ENCODE data around the gene CHAC1.
A peak's percentile ranks its signal among the peaks of the same experiment; 100 is the strongest.
"Not testable (repeated sequence)": the region's sequence is repeated elsewhere in the genome, so short reads cannot be mapped to it uniquely, and the experiment has no call there.

CHAC1 gene

GRCh38 chr15:40952301-40952900 is 870 bp upstream of the CHAC1 start:
- peak overlapping the region; percentile 13 for H3K9ac ChIP-seq (ENCODE audit: low read length)
- no peak overlapping the region for H2BK5ac ChIP-seq (ENCODE audit: low read depth, low read length, poor library complexity)
- H3K79me2 ChIP-seq (ENCODE audit: control insufficient read depth, insufficient read depth, low read length, poor library complexity), result peaks cover 7% of the 10 kb centered on the region
- no peaks in the 10 kb centered on the region for H3K9me3 ChIP-seq (ENCODE audit: insufficient read depth, low read depth, low read length)
- H3K4me2 ChIP-seq (ENCODE audit: low read length), result peak overlapping the region; percentile 94
- peak overlapping the region; percentile 44 for H4K8ac ChIP-seq (ENCODE audit: low read depth, low read length)
- no peak overlapping the region for H3K23ac ChIP-seq (ENCODE audit: low read length)
- H2BK12ac ChIP-seq (ENCODE audit: low read length), result no peak overlapping the region
- peak overlapping the region; percentile 9 for H2BK120ac ChIP-seq (ENCODE audit: insufficient read depth, low read length, poor library complexity)
- WGBS (ENCODE audit: extremely low coverage, insufficient coverage, insufficient read length), result no CpG with 5 or more reads among the region's 23 CpGs
- H2AFZ ChIP-seq (ENCODE audit: insufficient read depth, low read length, poor library complexity), result peak overlapping the region; percentile 64
- no peak overlapping the region for H2AK5ac ChIP-seq (ENCODE audit: low read length)
- H3K14ac ChIP-seq (ENCODE audit: low read length), result peak overlapping the region; percentile 38
- H3K4me1 ChIP-seq (ENCODE audit: control insufficient read depth in 1 of 2, insufficient read depth in 2 of 2, low read length in 2 of 2), result peaks cover 5 to 12% of the 10 kb centered on the region in 2 experiments
- no peaks in the 10 kb centered on the region for H3K36me3 ChIP-seq (ENCODE audit: control insufficient read depth in 1 of 2, insufficient read depth in 2 of 2, low read length in 2 of 2)
- DNase-seq, result no peak
- peak overlapping the region; percentile 70 for H3K4me3 ChIP-seq (ENCODE audit: low read depth, low read length)
- H3K27ac ChIP-seq (ENCODE audit: low read depth, low read length), result no peak overlapping the region
- H4K12ac ChIP-seq (ENCODE audit: low read depth, low read length), result peak overlapping the region; percentile 45
- H4K91ac ChIP-seq (ENCODE audit: low read depth, low read length), result peak overlapping the region; percentile 82
- H3K27me3 ChIP-seq (ENCODE audit: insufficient read depth, low read length), result no peaks in the 10 kb centered on the region
- H3K79me1 ChIP-seq (ENCODE audit: low read length), result peaks cover 8% of the 10 kb centered on the region
- peak overlapping the region; percentile 38 for H3K18ac ChIP-seq (ENCODE audit: low read length)
- H3K4ac ChIP-seq (ENCODE audit: low read depth, low read length), result no peak overlapping the region

DNA sequence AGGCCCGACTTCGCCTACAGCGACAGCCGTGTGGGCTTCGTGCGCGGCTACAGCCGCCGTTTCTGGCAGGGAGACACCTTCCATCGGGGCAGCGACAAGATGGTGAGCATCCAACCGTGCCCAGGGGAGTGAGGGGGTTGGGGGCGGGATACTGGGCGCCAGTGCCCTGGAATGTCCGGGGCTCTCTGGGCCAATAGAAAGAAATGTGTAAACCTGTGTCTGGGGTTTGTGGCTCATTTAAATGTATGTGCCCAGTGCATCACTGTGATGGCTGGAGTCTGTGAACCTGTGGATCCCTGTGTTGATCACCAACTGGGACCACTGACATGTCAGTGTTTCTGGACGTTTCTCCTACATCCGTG is 423 bp downstream of the CHAC1 start:
- peak overlapping the region; percentile 64 for H3K14ac ChIP-seq (ENCODE audit: low read length)
- H2AFZ ChIP-seq (ENCODE audit: insufficient read depth, low read length, poor library complexity), result peak overlapping the region; percentile 55
- no peak overlapping the region for H2BK12ac ChIP-seq (ENCODE audit: low read length)
- peak overlapping the region; percentile 19 for H2BK120ac ChIP-seq (ENCODE audit: insufficient read depth, low read length, poor library complexity)
- H3K4me1 ChIP-seq (ENCODE audit: control insufficient read depth in 1 of 2, insufficient read depth in 2 of 2, low read length in 2 of 2), result peaks cover 5 to 12% of the 10 kb centered on the region in 2 experiments
- no peak overlapping the region for H3K23ac ChIP-seq (ENCODE audit: low read length)
- peaks cover 8% of the 10 kb centered on the region for H3K79me1 ChIP-seq (ENCODE audit: low read length)
- H2AK5ac ChIP-seq (ENCODE audit: low read length), result no peak overlapping the region
- H4K12ac ChIP-seq (ENCODE audit: low read depth, low read length), result peak overlapping the region; percentile 32
- no peaks in the 10 kb centered on the region for H3K27me3 ChIP-seq (ENCODE audit: insufficient read depth, low read length)
- no peaks in the 10 kb centered on the region for H3K9me3 ChIP-seq (ENCODE audit: insufficient read depth, low read depth, low read length)
- peak overlapping the region; percentile 79 for H4K91ac ChIP-seq (ENCODE audit: low read depth, low read length)
- no peak overlapping the region for H3K9ac ChIP-seq (ENCODE audit: low read length)
- no peaks in the 10 kb centered on the region for H3K36me3 ChIP-seq (ENCODE audit: control insufficient read depth in 1 of 2, insufficient read depth in 2 of 2, low read length in 2 of 2)
- peaks cover 7% of the 10 kb centered on the region for H3K79me2 ChIP-seq (ENCODE audit: control insufficient read depth, insufficient read depth, low read length, poor library complexity)
- H2BK5ac ChIP-seq (ENCODE audit: low read depth, low read length, poor library complexity), result peak overlapping the region; percentile 2
- WGBS (ENCODE audit: extremely low coverage, insufficient coverage, insufficient read length), result no CpG with 5 or more reads among the region's 17 CpGs
- H3K18ac ChIP-seq (ENCODE audit: low read length), result peak overlapping the region; percentile 63
- peak overlapping the region; percentile 88 for H4K8ac ChIP-seq (ENCODE audit: low read depth, low read length)
- no peak overlapping the region for H3K27ac ChIP-seq (ENCODE audit: low read depth, low read length)
- no peak for DNase-seq
- peak overlapping the region; percentile 94 for H3K4me2 ChIP-seq (ENCODE audit: low read length)
- peak overlapping the region; percentile 76 for H3K4me3 ChIP-seq (ENCODE audit: low read depth, low read length)
- H3K4ac ChIP-seq (ENCODE audit: low read depth, low read length), result no peak overlapping the region

- H3K79me1 ChIP-seq (ENCODE audit: low read length); H3K9me3 ChIP-seq (ENCODE audit: insufficient read depth, low read depth, low read length); H4K8ac ChIP-seq (ENCODE audit: low read depth, low read length); H3K4me3 ChIP-seq (ENCODE audit: low read depth, low read length); H4K12ac ChIP-seq (ENCODE audit: low read depth, low read length); H3K9ac ChIP-seq (ENCODE audit: low read length); H2AFZ ChIP-seq (ENCODE audit: insufficient read depth, low read length, poor library complexity); H3K36me3 ChIP-seq (ENCODE audit: control insufficient read depth in 1 of 2, insufficient read depth in 2 of 2, low read length in 2 of 2); H2AK5ac ChIP-seq (ENCODE audit: low read length); H2BK5ac ChIP-seq (ENCODE audit: low read depth, low read length, poor library complexity); H3K4ac ChIP-seq (ENCODE audit: low read depth, low read length); H3K18ac ChIP-seq (ENCODE audit: low read length); H2BK120ac ChIP-seq (ENCODE audit: insufficient read depth, low read length, poor library complexity); DNase-seq; H3K79me2 ChIP-seq (ENCODE audit: control insufficient read depth, insufficient read depth, low read length, poor library complexity); H3K27me3 ChIP-seq (ENCODE audit: insufficient read depth, low read length); H4K91ac ChIP-seq (ENCODE audit: low read depth, low read length); H3K23ac ChIP-seq (ENCODE audit: low read length); H2BK12ac ChIP-seq (ENCODE audit: low read length); H3K14ac ChIP-seq (ENCODE audit: low read length); H3K27ac ChIP-seq (ENCODE audit: low read depth, low read length): not testable (repeated sequence)
- peak overlapping the region; percentile 94 for H3K4me2 ChIP-seq (ENCODE audit: low read length)
- H3K4me1 ChIP-seq (ENCODE audit: control insufficient read depth in 1 of 2, insufficient read depth in 2 of 2, low read length in 2 of 2), result peaks cover 5 to 12% of the 10 kb centered on the region in 2 experiments
- WGBS (ENCODE audit: extremely low coverage, insufficient coverage, insufficient read length), result no CpG with 5 or more reads among the region's 8 CpGs
Measured at GRCh38 chr15:40954158-40954848, 1.0 kb downstream of the CHAC1 start.

DNA sequence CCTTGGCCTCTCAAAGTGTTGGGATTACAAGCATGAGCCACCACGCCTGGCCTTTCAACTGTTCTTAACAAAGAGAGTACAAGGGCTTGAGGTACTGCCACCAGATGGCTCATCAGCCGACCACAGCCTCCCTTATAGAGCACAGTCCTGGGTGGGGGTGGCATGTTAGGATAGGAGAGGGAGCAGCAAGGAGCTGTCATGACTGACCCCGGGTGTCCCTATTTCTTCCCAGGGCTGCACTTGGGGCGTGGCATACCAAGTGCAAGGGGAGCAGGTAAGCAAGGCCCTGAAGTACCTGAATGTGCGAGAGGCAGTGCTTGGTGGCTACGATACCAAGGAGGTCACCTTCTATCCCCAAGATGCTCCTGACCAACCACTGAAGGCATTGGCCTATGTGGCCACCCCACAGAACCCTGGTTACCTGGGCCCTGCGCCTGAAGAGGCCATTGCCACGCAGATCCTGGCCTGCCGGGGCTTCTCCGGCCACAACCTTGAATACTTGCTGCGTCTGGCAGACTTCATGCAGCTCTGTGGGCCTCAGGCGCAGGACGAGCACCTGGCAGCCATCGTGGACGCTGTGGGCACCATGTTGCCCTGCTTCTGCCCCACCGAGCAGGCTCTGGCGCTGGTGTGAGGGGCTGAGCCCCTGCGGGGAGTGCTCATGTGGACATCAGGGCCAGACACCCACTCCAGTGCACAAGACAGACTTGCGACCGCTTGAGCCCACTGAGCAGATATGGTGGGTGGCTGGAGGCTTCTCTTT is 2.1 kb downstream of the CHAC1 start:
- H3K79me2 ChIP-seq (ENCODE audit: control insufficient read depth, insufficient read depth, low read length, poor library complexity), result peaks cover 7% of the 10 kb centered on the region

More for the DNA sequence above, 2.1 kb downstream of the CHAC1 start:
- H3K36me3 ChIP-seq (ENCODE audit: control insufficient read depth in 1 of 2, insufficient read depth in 2 of 2, low read length in 2 of 2), result no peaks in the 10 kb centered on the region
- DNase-seq, result no peak
- H3K4me3 ChIP-seq (ENCODE audit: low read depth, low read length), result no peak overlapping the region
- peaks cover 8% of the 10 kb centered on the region for H3K79me1 ChIP-seq (ENCODE audit: low read length)
- H4K8ac ChIP-seq (ENCODE audit: low read depth, low read length), result no peak overlapping the region
- no peak overlapping the region for H2BK120ac ChIP-seq (ENCODE audit: insufficient read depth, low read length, poor library complexity)
- H3K9me3 ChIP-seq (ENCODE audit: insufficient read depth, low read depth, low read length), result no peaks in the 10 kb centered on the region
- no peak overlapping the region for H3K9ac ChIP-seq (ENCODE audit: low read length)
- no peak overlapping the region for H2BK5ac ChIP-seq (ENCODE audit: low read depth, low read length, poor library complexity)
- no peak overlapping the region for H3K27ac ChIP-seq (ENCODE audit: low read depth, low read length)
- no peak overlapping the region for H3K4me2 ChIP-seq (ENCODE audit: low read length)
- H4K91ac ChIP-seq (ENCODE audit: low read depth, low read length), result no peak overlapping the region
- H4K12ac ChIP-seq (ENCODE audit: low read depth, low read length), result no peak overlapping the region
- no CpG with 5 or more reads among the region's 20 CpGs for WGBS (ENCODE audit: extremely low coverage, insufficient coverage, insufficient read length)
- no peaks in the 10 kb centered on the region for H3K27me3 ChIP-seq (ENCODE audit: insufficient read depth, low read length)
- H3K14ac ChIP-seq (ENCODE audit: low read length), result no peak overlapping the region
- no peak overlapping the region for H2BK12ac ChIP-seq (ENCODE audit: low read length)
- no peak overlapping the region for H2AK5ac ChIP-seq (ENCODE audit: low read length)
- H2AFZ ChIP-seq (ENCODE audit: insufficient read depth, low read length, poor library complexity), result no peak overlapping the region
- H3K4me1 ChIP-seq (ENCODE audit: control insufficient read depth in 1 of 2, insufficient read depth in 2 of 2, low read length in 2 of 2), result peaks cover 5 to 12% of the 10 kb centered on the region in 2 experiments
- H3K23ac ChIP-seq (ENCODE audit: low read length), result no peak overlapping the region
- no peak overlapping the region for H3K18ac ChIP-seq (ENCODE audit: low read length)
- no peak overlapping the region for H3K4ac ChIP-seq (ENCODE audit: low read depth, low read length)

All from trophoblast cell (in vitro differentiated cells and primary cell).